Endothelial cell of umbilical vein (primary cell): ENCODE data around the gene GIPC3. TPM values are rescaled to one million over a fixed set of nuclear protein-coding genes. Genes with fewer than 3 reads are reported as not detected.
A peak's percentile ranks its signal among the peaks of the same experiment; 100 is the strongest.

Experiments
- BruUV-seq: library from RNA; stranded (reverse); fragments of 400-500 nt; replicated peaks from 2 replicates; lab custom pipeline; 2021; lab: Mats Ljungman, UMichigan
- CTCF ChIA-PET: fragments of 300-600, 350-600 bp; sonication (Branson Sonifier 250); formaldehyde crosslinking; loops from one replicate; lab custom pipeline; 2021; ENCODE audit warnings: antibody characterized with exemption, inconsistent platforms; lab: Charles Lee
- POLR2A ChIA-PET: fragments of 300-600, 350-600 bp; sonication (Branson Sonifier 250); formaldehyde crosslinking; loops from one replicate; lab custom pipeline; 2021; ENCODE audit warnings: antibody characterized with exemption, inconsistent platforms; lab: Charles Lee
- DNase-seq: peaks from one replicate; pipeline ENCODE4 v3.0.0-alpha.2; 2011; ENCODE audit warnings: low read depth, low spot score
- FAIRE-seq: peaks from 2 replicates; lab custom pipeline; 2011; peaks lifted over from hg19 to GRCh38; lab: Jason Lieb, UNC
- H2AFZ ChIP-seq: 2 replicates; pipeline ENCODE4 v1.6.0; 2012; ENCODE audit warnings: low read depth, low read length, control low read depth, inconsistent platforms
- H3K27ac ChIP-seq: 2 replicates; pipeline ENCODE4 v1.5.1; 2011; ENCODE audit warnings: low read depth, mild to moderate bottlenecking, control low read depth, low read length, moderate library complexity; ENCODE audit not compliant: insufficient read depth
- H3K27me3 ChIP-seq, 2 experiments: 2 replicates each; pipeline versions ENCODE4 v1.6.0 to v1.6.1; 2011; ENCODE audit warnings: low read length in 2 of 2, mixed read lengths in 1 of 2; ENCODE audit not compliant: control insufficient read depth in 2 of 2, insufficient read depth in 2 of 2
- H3K36me3 ChIP-seq, 2 experiments: 2 replicates in 1 of 2; 3 replicates in 1 of 2; pipeline ENCODE4 v1.5.1; 2011; ENCODE audit warnings: low read length in 2 of 2, mild to moderate bottlenecking in 1 of 2, moderate library complexity in 1 of 2; ENCODE audit not compliant: control insufficient read depth in 2 of 2, insufficient read depth in 2 of 2; ENCODE audit errors: extremely low read depth in 1 of 2
- H3K4me1 ChIP-seq: 3 replicates; pipeline ENCODE4 v1.5.1; 2011; ENCODE audit warnings: mild to moderate bottlenecking, low read length; ENCODE audit not compliant: control insufficient read depth, insufficient read depth; ENCODE audit errors: extremely low read depth
- H3K4me2 ChIP-seq: 2 replicates; pipeline ENCODE4 v1.6.1; 2011; ENCODE audit warnings: low read length, control low read depth, mixed read lengths; ENCODE audit not compliant: insufficient read depth
- H3K4me3 ChIP-seq, 3 experiments: fragments of 200-600 bp in 1 of 3; sonication (generic), shearing (Covaris generic) in 1 of 3; replicated peaks in 1 of 3; 2 replicates each; pipeline ENCODE4 v1.5.1; 2011 to 2016; ENCODE audit warnings: control low read depth in 3 of 3, low read length in 3 of 3, mild to moderate bottlenecking in 2 of 3, inconsistent platforms in 1 of 3, low read depth in 1 of 3, moderate library complexity in 1 of 3; ENCODE audit not compliant: insufficient read depth in 1 of 3
- H3K79me2 ChIP-seq: 2 replicates; pipeline ENCODE4 v1.6.0; 2012; ENCODE audit warnings: low read length, inconsistent platforms; ENCODE audit not compliant: control insufficient read depth, insufficient read depth
- H3K9ac ChIP-seq: replicated peaks from 2 replicates; pipeline ENCODE3; 2011; ENCODE audit warnings: low read length, control low read depth; ENCODE audit not compliant: insufficient read depth; ENCODE audit errors: extremely low read depth
- H3K9me1 ChIP-seq: replicated peaks from 3 replicates; pipeline ENCODE4 v1.6.0; 2011; ENCODE audit warnings: mild to moderate bottlenecking, low read length; ENCODE audit not compliant: control insufficient read depth, insufficient read depth; ENCODE audit errors: extremely low read depth
- H3K9me3 ChIP-seq: replicated peaks from 2 replicates; pipeline ENCODE4 v1.5.1; 2012; ENCODE audit warnings: low read length, inconsistent platforms; ENCODE audit not compliant: control insufficient read depth, insufficient read depth
- H4K20me1 ChIP-seq: replicated peaks from 2 replicates; pipeline ENCODE3; 2011; ENCODE audit warnings: mild to moderate bottlenecking, low read length; ENCODE audit not compliant: control insufficient read depth, insufficient read depth; ENCODE audit errors: extremely low read depth
- GATA2 ChIP-seq: IDR thresholded peaks from 2 replicates; pipeline ENCODE4 v1.7.0; 2011; ENCODE audit warnings: low read depth, mild to moderate bottlenecking, moderate library complexity, mixed read lengths, low read length; ENCODE audit not compliant: insufficient read length, insufficient read depth
- JUN ChIP-seq: IDR thresholded peaks from 2 replicates; pipeline ENCODE4 v1.6.1; 2011; ENCODE audit warnings: borderline replicate concordance, low read depth; ENCODE audit not compliant: insufficient read length, insufficient read depth
- dilution Hi-C: fragments of 300-500 bp; cut with MboI; formaldehyde crosslinking; loops from one replicate; pipeline ENCODE4 v1.15.0; 2019; ENCODE audit warnings: low sequenced_read_pairs; ENCODE audit not compliant: extremely low pct_ligation_motif_present
- intact Hi-C: fragments of 100-400 bp; cut with micrococcal nuclease; formaldehyde crosslinking; loops from one replicate; pipeline ENCODE4 v1.10.0; 2022
- polyA plus RNA-seq, 4 experiments: library from polyadenylated mRNA; depleted of rRNA in 3 of 4; stranded (reverse) in 3 of 4; unstranded in 1 of 4; fragments of >200 nt; gene quantifications; 2 replicates each; pipeline versions ENCODE4 v1.2.1 to v1.2.3, GENCODE V29; 2011 to 2012; ENCODE audit warnings: missing spikeins in 1 of 4
- total RNA-seq: library from RNA; stranded (reverse); gene quantifications from 2 replicates; pipeline ENCODE4 v1.2.3, GENCODE V29; 2021
- TF ChIP-seq, protein P1 (sequence below): IDR thresholded peaks from 2 replicates; pipeline ENCODE4 v1.6.1; 2011; ENCODE audit not compliant: insufficient read depth, insufficient read length
- TF ChIP-seq, protein P2 (sequence below), 2 donors: IDR thresholded peaks; 1 replicate in 1 of 2; 2 replicates in 1 of 2; pipeline ENCODE4 v1.5.1; 2011; ENCODE audit warnings: low read length in 2 of 2, mild to moderate bottlenecking in 2 of 2, moderate library complexity in 2 of 2, control low read depth in 1 of 2, inconsistent platforms in 1 of 2, low read depth in 1 of 2; ENCODE audit not compliant: insufficient read depth in 1 of 2; ENCODE audit errors: extremely low read depth in 1 of 2

The GIPC3 gene
- total and polyA plus RNA-seq, 2 donors (not counting 3 experiments of a cell fraction or from before 2014, with no cell fraction given), result 2.2 to 6.6 TPM

DNA sequence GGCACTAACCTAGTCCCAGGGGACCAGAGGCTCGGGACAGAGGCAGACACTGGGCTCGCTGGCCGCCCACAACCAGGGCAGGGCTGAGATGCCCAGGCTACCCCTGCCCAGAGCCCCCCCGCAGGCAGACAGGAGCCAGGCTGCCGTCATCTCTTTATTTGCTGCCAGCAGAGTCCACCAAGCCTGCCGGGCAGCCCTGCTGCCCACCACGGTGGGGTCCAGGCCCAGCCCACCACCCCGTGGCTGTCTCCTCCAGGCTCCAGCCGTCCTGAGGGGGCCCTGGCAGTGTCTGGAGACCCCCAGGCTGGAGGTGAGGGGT is 41.3 kb upstream of the GIPC3 start:
- FAIRE-seq (no peak), DNase-seq (no peak)
- Histone ChIP-seq H3K36me3 (peaks cover 0 to 10% of the 10 kb centered on the region in 2 experiments), H3K4me3 (no peak overlapping the region), H3K9me3 (no peaks in the 10 kb centered on the region), H3K9me1 (no peaks in the 10 kb centered on the region), H3K4me2 (no peak overlapping the region), H3K27me3 (no peaks in the 10 kb centered on the region), H3K4me1 (no peaks in the 10 kb centered on the region), H2AFZ (no peak overlapping the region), H3K79me2 (no peaks in the 10 kb centered on the region), H3K27ac (no peak overlapping the region), H4K20me1 (no peaks in the 10 kb centered on the region), H3K9ac (no peak overlapping the region)
- dilution Hi-C loops (no loop called here), intact Hi-C loops (no loop called here)
- POLR2A ChIA-PET, result no interaction called here
- CTCF ChIA-PET, result interaction anchor here (1.4 to 2.8 kb wide), 5 partner anchors 12 to 167 kb away, joined by 4 to 34 read pairs (median 23); partner anchors contain the start of genes MFSD12 and TJP3
- no TSS peak for BruUV-seq
- no peak for TF ChIP-seq GATA2
- TF ChIP-seq, protein P1, sequence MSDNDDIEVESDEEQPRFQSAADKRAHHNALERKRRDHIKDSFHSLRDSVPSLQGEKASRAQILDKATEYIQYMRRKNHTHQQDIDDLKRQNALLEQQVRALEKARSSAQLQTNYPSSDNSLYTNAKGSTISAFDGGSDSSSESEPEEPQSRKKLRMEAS, result no peak

DNA sequence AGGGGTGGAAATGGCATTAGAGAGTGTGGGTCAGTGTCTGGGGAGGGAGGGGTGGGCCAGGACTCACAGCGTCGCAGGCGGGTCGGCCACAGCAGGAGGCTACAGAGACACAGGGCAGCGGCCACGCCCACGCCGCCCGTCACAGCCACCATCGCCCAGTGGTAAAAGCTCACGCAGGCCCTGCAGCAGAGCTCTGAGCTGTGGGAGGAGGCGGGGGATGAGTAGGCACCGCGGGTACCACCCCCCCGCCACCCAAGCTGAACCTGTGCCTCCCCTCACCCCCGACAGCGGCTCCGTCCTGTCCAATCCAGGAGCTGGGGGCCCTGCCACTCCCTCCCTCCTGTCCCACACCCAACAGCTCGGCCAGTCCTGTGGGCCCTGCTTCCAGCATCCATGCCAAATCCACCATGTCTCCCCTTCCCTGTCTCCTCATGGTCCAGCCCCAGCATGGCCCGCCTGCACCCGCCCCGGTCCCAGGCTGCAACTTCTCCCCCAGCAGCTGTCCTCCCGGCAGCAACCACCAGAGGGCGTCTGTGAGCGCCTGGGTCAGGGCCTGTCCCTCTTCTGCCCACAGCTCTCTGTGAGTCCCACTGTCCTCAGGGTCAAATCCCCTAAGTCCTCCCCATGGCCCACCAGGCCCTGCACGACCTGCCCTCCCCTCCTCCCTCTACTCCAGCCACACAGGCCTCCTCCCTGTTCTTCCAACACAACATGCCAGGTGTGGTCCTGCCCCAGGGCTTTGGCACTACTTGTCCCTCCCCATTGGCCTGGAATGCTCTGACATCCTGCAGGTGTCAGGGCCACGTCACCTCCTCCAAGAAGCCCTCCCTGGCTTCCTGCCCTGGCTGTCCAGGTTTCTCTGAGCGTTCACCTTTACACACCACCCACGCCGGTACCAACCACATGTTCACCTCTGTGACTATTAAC is 40.3 kb upstream of the GIPC3 start:
- no TSS peak for BruUV-seq
- H3K36me3 ChIP-seq, result peaks cover 2 to 10% of the 10 kb centered on the region in 2 experiments
- no peak overlapping the region for H3K4me3 ChIP-seq
- no peaks in the 10 kb centered on the region for H3K9me1 ChIP-seq
- no peak overlapping the region for H3K27ac ChIP-seq
- FAIRE-seq (peak; percentile 52), DNase-seq (peak; percentile 47)
- H3K9me3 ChIP-seq, result no peaks in the 10 kb centered on the region
- no peaks in the 10 kb centered on the region for H4K20me1 ChIP-seq
- H3K9ac ChIP-seq, result no peak overlapping the region
- no peaks in the 10 kb centered on the region for H3K4me1 ChIP-seq
- TF ChIP-seq, protein P1, result no peak
- no peak for TF ChIP-seq JUN
- TF ChIP-seq, protein P2, sequence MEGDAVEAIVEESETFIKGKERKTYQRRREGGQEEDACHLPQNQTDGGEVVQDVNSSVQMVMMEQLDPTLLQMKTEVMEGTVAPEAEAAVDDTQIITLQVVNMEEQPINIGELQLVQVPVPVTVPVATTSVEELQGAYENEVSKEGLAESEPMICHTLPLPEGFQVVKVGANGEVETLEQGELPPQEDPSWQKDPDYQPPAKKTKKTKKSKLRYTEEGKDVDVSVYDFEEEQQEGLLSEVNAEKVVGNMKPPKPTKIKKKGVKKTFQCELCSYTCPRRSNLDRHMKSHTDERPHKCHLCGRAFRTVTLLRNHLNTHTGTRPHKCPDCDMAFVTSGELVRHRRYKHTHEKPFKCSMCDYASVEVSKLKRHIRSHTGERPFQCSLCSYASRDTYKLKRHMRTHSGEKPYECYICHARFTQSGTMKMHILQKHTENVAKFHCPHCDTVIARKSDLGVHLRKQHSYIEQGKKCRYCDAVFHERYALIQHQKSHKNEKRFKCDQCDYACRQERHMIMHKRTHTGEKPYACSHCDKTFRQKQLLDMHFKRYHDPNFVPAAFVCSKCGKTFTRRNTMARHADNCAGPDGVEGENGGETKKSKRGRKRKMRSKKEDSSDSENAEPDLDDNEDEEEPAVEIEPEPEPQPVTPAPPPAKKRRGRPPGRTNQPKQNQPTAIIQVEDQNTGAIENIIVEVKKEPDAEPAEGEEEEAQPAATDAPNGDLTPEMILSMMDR (IDR thresholded peaks at IDR 0.05; ENCODE audit: extremely low read depth in 1 of 2, insufficient read depth in 1 of 2, low read depth in 1 of 2, low read length in 2 of 2), result peak; percentile 90 to 99
- intact Hi-C loops (loop anchor here (1.0 kb wide), 3 partner anchors 73 to 161 kb away; partner anchors contain the start of gene PIP5K1C), dilution Hi-C loops (no loop called here)
- POLR2A ChIA-PET, result interaction anchor here (1.4 kb wide), 1 partner anchor 10 kb away, joined by 5 read pairs; no protein-coding TSS in a partner anchor
- H3K27me3 ChIP-seq, result no peaks in the 10 kb centered on the region
- no peaks in the 10 kb centered on the region for H3K79me2 ChIP-seq
- H2AFZ ChIP-seq, result no peak overlapping the region
- CTCF ChIA-PET, result interaction anchor here (0.6 to 2.8 kb wide), 30 partner anchors 10 to 240 kb away, joined by 3 to 34 read pairs (median 4); partner anchors contain the start of genes GIPC3, MFSD12 and TJP3
- no peak overlapping the region for H3K4me2 ChIP-seq
